NCI-H1436 (cell line): ENCODE data around the gene ZMYND10.

Experiments
- DNase-seq: peaks from one replicate; lab custom pipeline; 2025; lab: John Stamatoyannopoulos, UW

Gene ZMYND10

DNA sequence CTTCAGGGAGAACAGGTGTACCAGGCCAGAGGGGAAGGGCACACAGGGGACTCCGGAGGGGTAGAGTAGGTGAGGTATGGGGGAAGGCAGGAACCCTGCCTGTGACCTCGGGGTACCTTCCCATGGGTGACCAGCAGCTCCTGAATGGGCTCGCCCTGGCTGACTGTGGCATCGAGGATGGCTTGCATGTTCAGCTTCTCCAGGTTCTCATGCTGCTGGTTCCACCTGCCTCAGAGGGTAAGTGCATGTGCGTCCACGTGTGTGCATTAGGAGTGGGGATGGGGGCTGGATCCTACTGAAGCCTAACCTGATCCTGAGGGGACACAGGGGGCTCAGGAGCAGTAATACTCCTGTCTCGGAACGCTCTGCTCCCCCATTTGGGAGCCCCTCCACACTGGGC, 524 bp downstream of the ZMYND10 start:
- DNase-seq, result no peak

GRCh38 chr3:50342813-50343633, 2.5 kb downstream of the ZMYND10 start:
- no peak for DNase-seq

DNA sequence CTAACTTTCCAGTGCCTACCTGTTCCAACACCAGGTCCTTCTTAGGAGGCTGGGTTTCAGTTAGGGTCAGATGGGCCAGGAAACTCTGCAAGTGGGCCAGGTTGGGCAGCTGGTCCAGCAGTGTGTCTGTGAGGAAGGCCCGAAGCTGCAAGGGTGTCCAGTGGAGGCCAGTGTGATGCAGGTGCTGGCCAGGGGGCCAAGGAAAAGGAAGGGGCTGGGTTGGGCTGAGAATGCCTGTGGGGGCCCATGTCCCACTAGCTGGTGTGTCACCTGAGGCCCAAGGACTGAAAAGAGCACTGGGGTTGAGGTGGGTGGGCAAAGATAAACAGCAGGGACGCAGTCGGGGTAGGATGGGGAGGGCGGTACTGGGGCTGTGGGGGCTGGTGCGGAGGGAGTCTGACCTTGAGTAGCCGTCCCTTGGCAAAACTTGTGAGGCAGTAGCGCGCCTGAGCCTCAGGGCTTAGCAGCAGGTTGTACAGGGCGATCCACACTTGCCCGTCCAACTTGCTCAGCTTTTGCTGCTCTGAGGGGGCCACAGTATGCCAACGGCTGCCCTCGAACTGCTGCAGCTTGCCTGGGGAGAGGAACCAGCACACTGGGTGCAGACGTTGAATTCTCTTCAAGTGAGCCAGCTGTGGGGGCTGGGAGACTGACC, 3.4 kb downstream of the ZMYND10 start:
- no peak for DNase-seq

DNA sequence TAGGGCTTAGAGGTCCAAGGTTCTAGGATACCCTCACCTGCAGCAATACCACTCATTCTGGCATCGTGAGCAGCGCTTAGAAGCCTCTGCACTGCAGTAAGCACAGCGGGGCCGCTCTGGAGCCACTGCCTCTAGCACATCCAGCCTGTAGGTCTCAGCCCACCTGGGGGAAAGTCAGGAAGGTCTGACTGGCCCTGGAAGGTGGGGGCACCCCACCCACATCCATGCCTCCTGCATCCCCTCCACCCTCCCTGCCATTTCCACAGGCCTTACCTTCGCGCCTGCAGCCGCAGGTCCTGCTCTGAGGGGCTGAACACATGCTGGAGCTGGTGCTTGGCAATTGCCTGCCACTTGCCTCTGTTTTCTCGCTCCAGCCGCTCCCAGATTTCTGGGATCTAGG, 4.0 kb downstream of the ZMYND10 start:
- no peak for DNase-seq

GRCh38 chr3:50340448-50341329, 4.8 kb downstream of the ZMYND10 start, which contains the start of gene RASSF1:
RASSF1 (minus strand) TSS chr3:50340836; CDS start chr3:50340805, 31 bp downstream.
- no peak for DNase-seq

DNA sequence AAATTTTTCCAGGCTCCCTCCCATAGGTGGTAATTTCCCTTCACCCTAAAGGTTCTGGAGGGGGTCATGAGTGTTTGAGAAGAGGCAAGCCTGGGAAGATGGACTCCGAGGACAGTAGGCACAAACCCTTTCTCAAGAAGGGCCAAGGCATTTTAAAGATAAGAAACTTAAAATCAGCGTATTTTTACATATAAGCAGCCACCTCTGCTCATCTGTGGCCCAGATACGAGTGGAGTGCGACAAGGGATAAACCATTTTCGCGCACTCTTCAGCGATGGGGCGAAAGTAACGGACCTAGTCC, 5.4 kb downstream of the ZMYND10 start:
- DNase-seq, result no peak

DNA sequence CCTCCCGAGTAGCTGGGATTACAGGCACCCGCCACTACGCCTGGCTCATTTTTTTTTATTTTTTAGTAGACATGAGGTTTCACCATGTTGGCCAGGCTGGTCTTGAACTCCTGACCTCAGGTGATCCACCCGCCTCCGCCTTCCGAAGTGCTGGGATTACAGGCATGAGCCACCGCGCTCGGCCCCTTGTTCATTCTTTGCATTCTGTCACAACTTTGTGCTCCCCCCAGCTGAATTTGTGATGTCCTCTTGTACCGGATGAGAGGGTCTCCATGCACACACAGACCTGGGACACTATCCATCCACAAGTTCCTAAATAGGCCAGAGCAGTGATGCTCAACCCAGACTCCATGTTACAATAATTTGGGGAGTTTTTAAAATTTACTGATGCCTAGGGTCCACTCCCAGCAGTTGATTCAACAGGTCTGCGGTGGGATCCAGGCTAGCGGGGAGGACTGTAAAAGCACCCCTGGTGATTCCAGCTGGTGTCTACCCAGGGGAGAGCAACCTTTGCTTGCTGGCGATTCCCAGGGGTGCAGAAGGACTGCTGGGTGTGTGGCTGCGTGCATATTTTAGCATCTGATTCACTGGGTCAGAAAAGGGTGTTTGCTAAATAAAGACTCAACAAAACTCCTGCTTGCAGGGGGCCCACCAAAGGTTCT, 5.9 kb downstream of the ZMYND10 start:
- no peak for DNase-seq

GRCh38 chr3:50338965-50339364, 6.6 kb downstream of the ZMYND10 start:
- DNase-seq, result no peak

DNA sequence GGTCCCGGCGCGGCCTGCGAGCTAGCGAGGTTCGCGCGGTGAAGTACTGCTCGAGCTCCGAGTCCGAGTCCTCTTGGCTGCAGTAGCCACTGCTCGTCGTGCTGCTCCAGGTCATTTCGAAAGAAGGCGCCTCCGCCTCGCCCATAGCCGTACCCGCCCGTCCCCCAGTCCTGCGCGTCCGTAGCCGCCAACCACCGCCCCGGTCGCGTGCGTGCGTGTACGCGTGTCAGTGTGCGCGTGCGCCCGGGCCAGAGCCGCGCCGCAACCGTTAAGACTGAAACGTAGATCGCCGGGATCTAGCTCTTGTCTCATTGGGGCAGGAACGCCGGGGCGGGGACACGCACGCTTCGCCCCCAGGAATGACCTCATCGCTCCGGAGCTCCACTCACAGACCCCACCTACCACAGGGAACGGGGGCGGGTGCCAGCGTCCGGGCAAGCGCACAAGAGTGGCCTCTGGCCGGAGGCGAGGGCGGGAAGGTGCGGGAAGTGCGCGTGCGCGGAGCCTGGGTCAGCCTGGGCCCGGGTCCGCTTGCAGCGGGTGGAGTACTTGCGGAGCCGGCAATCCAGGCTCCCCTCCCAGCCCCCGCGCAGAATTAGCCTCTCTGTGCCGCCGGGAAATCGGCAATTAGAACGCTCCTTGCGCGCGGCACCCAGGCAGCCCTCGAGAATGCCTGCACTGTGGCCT, 8.2 kb downstream of the ZMYND10 start:
- peak; percentile 85 for DNase-seq

DNA sequence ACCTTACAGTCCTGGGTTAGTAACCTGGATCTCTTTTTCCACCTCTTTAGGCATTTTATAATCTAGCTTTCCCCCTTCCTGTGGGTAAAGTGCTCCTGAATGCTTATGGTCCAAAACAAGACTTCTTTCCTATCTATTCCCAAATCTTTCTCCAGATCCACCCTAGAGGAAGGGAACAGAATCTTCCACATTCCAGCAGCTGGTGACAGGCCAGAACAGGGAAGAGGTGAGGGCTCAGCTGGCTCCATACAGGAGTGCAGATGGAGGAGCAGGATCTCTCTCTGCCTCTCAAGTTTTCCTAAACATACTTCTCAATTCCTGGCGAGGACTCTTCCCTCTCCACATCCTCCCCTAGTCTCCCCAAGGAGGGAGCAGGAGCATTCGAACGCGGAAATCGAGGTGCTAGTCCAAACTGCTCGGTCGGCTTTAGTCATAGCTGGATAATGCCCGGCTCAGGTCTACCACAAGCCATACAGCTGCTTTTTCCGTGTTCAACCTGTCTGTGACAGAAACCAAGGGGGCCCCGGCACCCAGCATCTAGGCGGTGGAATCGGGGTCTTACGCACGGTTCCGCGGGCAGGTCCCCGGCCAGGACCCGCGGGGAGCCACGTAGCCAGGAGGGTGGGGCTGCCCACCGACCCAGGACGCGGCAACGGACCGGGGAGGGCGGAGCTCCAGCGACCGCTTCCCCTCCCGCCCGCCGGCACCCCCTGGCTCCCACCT, 8.9 kb downstream of the ZMYND10 start:
- no peak for DNase-seq

DNA sequence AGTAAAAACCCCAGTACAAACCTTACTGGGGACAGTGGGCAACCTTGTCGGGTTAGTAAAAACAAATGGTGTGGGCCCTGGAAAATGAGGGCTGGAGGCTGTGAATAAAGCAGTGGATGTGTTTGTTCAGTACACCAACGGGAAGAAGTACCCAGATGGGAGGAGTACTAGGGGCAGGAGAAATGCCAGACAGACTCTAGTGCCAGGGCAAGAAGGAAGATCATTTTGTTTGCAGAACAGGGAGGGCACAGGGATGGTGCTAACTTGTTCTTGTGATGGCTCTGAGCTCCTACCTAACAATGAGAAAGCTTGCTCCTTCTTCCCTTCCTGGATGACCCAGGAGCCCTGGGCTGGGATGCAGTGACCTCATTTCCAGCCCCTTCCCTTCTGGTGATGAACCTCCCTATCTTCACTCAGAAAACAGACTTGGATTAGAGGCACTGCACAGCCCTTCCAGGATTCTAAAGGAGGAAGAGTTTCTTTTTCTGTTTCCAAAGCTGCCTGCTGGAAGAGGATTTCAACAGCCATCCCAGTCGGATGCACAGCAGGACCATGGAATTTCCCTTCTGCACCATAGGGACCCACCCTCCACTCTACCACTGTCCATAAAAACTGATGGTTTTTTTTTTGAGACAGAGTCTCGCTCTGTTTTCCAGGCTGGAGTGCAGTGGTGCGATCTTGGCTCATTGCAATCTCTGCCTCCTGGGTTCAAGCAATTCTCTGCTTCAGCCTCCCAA, 11.0 kb downstream of the ZMYND10 start:
- no peak for DNase-seq

DNA sequence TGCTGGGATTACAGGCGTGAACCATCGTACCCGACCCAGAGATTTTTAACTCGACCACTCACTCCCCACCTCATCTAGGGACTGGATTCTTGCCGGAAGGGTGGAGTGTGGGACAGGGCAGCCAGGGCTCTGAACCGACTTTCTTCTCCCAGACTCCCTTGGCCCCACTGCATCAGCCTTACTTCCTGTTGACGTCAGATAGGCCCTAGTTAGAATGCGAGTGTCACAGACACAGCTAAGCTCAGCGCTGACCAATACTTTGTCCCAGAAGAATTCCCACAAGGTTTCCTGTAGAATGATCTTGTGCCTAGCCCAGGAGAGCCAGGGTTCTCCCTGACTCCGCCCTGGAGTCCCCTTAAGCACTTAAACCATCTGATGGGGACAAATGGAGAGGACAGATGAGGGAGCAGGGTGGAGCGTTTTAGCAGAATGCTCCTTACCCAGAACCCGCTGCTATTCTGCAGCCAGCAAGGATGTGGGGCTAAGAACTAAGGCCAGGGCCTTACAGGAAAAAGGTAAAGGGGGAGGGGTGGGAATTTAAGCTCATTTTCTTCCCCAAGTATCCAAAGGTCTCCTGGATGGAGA, 11.7 kb downstream of the ZMYND10 start:
- DNase-seq, result no peak

DNA sequence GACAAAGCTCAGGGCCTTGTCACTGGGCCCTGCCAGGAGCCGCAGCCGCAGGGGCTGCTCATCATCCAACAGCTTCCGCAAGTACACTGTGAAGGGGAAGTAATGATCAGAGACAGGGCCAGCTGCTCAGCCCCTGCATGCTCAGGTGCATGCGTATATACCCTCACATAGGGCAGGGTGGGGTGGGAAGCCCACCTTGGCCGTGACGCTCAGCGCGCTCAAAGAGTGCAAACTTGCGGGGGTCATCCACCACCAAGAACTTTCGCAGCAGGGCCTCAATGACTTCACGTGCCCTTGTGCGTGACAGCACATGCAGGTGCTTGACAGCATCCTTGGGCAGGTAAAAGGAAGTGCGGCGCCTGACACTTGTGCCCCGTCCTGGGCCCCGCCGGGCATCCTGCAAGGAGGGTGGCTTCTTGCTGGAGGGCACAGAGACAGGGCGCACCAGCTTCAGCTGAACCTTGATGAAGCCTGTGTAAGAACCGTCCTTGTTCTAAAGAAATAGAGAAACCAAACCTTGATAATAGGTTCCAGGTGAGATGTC, 14.1 kb downstream of the ZMYND10 start:
- DNase-seq, result no peak

DNA sequence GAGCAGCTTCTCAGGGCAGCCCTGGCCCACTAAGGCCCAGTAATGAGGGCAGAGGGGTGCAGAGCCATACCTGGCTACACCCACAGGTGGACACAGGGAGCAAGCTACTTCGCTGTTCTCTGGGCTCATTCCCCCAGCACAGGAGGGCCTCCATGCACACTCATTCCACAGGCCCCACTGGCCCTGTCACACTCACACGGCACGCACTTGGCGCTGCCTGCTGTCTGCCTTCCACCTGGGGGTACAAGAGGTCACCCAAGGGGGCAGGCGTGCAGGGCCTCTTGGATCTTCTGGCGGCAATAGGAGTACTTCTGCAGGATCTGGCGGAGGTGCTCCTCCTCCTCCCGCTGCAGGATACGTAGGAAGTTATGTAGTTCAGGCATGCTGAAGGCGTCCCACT, 15.2 kb downstream of the ZMYND10 start:
- no peak for DNase-seq

DNA sequence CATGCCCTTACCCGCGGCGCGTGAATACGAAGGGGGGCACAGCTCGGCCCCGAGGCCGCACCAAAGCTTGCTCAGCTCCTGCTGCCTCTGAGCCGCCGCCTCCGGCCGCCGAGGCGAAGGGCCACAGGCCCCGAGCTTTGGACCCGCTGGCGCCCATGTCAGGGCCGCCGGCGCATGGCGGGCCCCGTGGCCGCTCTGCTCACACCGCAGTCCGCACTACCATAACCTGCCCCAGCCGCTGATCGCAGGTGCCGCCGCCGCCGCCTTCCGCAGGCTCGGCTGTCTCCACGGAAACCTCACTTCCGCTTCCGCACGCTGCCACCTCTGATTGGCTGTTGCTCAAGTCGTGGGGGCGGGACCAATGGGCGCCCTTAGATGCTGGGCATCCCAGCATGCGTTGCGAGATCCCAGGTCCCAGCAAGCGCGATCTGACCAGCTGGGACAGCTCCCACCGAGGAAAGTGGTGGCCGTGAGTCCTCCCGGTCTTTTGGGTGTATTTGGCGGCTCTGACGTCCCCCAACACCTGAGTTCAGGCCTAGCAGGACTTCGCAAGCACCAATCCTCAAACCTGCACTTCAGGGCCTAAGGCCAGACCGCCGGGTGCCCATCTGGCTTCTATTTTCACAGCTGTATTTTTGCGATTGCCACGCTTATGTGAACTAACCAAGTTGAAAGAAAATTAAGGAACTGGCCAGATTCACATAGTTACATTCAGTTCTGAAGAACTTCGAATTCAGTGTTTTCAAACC, 17.4 kb downstream of the ZMYND10 start, which contains the start of gene TUSC2:
Gene TUSC2, minus strand, starts transcription at position 281 of the 749 bp plus-strand sequence. Its CDS starts 124 bp downstream, at position 157.
- DNase-seq, result peak; percentile 92

GRCh38 chr3:50327129-50327528, 18.4 kb downstream of the ZMYND10 start:
- no peak for DNase-seq

DNA sequence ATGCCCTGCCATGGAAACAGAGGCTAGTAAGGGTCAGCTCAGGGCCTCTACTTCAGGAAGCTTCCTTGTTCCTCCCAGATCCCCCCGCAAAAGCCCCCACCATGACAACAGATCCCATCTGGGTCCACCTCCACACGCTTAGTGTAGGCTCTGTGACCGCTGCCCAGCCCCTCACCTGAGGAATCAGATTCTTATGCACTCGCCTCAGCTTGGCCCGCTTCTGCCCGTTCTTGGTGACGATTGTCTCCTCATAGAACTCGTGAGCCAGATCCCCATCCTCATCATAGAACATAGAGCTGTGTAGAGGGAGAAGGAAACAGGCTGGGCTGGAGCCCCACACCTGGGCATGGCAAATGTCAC, 19.4 kb downstream of the ZMYND10 start:
- DNase-seq, result no peak

DNA sequence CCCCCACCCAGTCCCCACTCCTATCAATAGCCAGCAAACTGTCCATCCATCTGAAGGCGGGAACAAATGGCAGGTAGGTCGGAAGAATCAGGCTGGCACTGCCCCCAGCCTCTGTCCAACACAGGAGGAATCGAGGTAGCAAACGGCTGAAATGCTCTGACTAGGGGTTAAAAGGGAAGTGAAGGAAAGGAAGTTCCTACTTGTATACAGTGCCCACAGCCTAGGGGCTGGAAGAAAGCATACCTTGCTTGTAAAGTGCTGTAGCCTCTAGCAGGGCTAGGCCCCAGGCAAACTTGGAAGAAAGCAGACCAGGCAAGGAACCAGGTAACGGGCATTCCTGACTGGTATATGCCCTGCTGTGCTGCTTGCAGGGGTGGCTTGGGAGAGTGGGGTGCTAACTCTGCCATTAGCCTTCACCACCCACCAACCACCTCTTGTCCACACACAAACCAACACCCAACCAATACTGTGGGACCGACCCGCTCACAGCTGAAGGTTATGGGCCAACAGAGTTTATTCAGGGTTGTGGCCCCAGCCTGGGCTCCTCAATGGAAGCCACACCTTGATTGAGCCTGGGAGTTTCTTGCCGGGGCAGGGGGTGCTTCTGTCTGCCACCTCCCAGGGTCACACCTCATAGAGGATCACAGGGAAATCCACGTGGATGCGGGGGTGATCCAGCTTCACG, 19.9 kb downstream of the ZMYND10 start:
- DNase-seq, result no peak
